GM19025 (cell line): Measurements from ENCODE around the gene SREBF2.

Experiments used
- ATAC-seq: cut with Tn5 transposase; IDR thresholded peaks from one replicate; pipeline ENCODE4 v1.9.1; 2021; ENCODE audit warnings: mild to moderate bottlenecking, low read depth, moderate library complexity; ENCODE audit not compliant: unreplicated experiment

The SREBF2 gene

DNA sequence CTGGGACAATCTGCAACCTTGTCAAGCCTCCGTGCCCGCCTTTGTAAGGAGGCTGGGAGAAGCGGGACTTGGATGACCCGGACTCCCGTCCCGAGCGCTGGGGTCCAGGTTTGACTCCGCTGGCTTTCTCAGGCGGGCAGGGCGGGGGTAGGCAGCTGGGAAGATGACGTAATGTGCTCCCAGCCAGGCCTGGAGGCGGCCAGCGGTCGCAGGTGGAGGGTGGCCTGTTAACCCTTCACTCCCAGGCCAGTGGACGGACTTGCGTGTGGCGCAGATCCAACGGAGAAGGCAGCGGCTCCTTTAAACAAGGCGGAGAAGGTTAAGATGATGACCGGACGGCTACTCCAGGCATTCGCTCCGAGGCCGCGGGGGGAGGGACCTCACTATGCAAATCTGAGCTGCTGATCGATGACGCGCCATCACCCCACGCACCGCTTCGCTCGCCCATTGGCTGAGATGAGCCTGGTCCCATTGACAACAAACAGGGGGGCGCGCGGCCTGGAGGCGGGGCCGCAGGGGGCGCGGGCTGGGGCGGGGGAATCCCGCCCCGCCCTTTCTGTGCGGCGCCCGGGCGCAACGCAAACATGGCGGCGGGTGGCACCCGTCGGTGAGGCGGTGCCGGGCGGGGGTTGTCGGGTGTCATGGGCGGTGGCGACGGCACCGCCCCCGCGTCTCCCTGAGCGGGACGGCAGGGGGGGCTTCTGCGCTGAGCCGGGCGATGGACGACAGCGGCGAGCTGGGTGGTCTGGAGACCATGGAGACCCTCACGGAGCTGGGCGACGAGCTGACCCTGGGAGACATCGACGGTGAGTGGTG is at the start of gene SREBF2:
TSS of gene SREBF2 (plus strand) at position 553 of the 816 bp plus-strand sequence. CDS start at position 719, 166 bp downstream.
- ATAC-seq, result peak; percentile 86

DNA sequence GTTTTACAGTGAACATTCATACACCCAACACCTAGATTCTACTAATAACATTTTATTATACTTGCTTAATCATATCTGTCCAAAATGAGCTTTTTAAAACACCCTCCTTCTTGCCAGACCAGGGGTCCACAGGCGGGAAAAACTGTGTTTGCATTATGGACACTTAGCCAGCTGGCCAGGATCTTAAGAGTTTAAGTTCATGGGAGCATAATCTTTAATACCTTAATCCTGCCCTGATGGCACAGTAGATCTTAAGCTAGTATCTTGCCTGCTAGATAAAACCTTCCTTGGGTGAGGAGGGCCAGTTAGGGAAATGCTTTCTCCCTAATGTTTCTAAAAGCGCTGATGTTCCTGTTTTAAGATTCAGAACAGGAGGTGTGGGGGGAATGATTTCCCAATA is 45.6 kb upstream of the SREBF2 start:
- ATAC-seq, result no peak

DNA sequence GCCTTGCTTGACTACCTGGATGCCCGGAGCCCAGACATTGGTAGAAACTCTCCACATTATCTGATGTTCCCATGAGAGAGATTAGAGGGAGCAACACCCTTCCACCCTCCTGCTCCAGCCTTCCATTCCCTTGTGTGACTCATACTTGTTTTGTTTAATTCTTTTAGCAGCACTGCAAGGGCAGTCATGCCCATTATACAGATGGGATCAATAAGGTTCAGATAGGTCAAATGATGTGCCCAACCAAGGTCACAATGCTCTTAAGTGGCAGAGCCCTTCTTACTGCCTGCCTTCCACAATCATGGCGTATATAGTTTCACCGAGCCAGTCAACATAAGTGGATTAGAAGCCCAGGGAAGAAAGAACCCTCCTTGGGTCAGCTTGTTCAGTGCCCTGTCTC is 39.0 kb upstream of the SREBF2 start:
- no peak for ATAC-seq

DNA sequence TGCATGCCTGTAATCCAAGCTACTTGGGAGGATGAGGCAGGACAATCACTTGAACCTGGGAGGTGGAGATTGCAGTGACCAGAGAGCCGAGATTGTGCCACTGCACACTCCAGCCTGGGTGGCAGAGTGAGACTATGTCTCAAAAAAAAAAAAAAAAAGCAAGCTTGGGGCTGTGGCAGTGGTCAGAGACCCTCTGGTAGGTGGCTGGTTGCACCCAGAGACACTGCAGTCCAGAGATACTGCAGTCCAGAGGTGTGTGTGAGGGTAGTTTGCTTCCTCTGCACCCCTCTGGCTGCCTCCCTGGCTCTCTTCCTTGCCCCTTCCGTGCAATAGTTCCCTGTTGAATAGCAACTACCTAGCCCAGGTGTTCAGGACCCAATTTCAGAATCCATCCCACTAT is 34.2 kb upstream of the SREBF2 start:
- ATAC-seq, result no peak

DNA sequence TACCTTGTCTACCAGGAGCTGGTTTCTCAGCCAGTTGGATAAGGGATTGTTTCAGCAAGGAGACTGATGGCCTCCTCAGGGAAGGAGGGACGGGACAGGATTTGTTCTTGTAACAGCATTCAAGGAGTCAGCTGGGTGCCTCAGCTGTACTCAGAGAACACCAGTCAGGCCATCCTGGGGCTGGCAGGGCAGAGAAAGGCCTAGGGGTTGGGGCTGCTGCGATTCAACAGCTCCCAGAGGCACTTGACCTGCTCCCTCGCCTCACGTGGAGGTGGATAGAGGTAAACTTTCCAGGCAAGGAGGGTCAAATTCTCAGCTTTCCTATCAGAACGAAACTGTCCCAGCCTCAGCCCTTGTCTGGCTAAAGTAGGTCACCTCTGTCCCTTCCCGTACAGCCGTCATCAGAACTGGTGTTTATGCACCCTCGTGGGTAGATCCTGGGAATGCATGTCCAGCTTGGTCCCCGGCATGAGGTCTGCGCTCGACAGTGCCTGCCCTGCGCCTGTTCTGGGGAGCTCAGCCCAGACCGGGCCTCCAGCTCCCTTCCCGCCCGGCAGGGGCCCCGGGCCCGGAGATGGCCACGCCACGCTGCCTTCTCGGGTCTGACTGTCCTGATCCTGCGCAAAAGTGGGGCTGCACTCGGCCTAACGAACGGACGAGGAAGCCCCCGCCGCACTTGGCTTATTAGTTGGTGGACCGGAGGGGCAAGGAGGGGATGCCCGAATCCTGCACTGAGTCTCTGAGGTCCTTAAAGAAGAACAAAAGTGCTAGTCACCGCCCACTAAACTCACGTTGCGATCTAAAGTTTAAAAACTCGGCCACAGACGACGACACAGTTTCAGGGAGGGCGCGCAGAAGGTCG is 33.2 kb upstream of the SREBF2 start:
- ATAC-seq, result peak; percentile 25

DNA sequence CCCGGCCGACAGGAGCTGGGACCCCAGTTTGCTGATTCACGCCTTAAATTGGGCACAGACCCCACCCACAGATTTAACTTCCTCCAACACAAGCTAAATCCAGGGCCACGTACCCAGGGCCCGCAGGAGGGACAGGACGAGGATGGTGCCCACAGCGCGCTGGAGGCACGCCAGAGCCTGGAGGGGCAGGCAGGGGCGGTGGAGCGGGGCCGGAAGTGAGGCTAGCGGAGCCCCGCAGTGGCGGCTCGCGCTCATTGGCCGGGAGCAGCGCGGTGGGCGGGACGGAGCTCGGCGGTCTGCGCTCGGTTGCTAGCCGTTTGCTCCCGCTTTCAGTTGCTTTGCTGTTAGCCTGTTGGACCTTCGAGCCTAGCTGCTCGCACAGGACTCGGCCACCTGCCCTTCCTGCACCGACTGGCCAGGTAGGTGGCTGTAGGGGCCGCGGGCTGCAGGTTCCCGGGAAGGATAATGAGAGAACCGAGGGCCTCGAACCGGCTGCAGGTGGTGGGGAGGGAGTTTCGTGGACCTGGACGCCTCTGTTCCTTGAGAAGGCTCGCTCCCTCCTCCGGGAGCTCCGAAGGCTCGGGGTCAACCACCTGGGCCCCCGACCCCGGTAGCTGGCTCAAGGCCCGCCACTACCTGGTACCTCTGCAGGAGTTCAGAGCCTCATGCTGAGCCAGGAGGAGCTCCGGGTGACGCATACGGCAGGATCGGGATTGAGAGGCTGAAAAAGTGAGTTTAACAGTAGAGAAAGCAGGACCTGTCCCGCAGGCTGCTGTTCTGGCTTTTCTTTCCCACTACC is 32.4 kb upstream of the SREBF2 start, which contains the start of gene CCDC134:
TSS of gene CCDC134 (plus strand) at position 332 of the 799 bp plus-strand sequence. CDS start 8,212 bp downstream, outside the sequence.
- peak; percentile 88 for ATAC-seq

DNA sequence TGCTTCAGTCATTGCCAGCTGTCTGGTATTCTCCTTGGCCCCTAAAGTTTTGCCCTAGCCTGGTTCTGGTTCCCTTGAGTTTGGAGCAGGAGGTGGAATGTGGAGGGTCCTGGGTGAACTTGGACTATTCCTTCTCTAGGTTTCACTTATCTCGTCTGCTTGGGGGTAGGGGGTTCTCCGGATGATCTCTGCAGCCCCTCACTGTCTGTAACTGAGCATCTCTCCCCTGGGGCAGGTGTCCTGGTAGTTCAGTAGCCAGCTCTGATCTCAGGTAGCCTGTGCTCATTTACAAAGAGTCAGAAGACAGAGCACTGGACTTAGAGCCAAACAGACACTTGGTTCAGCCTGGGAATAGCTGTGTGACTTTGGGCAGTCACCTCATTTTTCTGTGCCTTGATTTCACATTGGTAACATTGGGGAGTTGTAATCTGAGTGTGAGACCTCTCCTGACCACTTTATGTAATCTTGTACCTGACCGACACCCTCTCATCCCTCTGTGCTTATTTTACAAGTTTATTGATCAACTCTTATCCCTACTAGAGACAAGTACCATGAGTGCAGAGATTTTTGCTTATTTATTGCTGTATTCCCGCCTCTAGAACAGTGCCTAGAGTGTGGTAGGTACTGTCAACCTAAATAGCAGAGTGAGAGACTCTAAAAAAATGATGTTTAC is 31.6 kb upstream of the SREBF2 start:
- no peak for ATAC-seq

DNA sequence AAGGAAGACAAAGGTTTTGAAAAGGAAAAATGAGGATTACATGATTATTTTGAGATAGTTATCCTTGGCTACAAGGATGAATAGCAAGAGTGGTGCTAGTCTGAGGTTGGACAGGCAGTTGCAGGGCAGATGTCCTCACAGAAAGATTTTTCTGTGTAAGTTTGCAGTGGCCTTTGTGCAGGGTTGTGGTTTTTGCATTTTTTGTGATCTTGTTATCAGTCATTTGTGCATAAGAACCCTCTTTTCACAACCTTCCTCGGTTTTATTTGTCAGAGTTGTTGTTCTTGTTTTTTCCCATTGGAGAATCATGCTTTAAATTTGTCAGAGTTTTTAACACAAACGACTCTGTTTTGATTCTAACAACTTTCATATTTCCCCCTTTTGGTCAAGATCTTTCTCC is 31.0 kb upstream of the SREBF2 start:
- ATAC-seq, result no peak

DNA sequence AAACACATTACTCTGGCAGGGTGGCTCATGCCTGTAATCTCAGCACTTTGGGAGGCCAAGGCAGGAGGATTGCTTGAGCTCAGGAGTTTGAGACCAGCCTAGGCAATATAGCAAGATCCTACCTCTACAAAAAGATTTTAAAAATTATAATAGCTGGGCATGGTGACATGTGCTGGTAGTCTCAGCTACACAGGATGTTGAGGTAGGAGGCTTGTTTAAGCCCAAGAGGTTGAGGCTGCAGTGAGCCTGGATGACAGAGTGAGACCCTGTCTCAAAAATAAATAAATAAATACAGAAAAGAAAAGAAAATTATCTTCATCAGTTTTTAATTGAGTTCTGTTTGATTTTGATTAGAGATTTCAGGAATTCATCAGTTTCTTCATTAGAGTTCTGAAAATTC is 27.3 kb upstream of the SREBF2 start:
- no peak for ATAC-seq

DNA sequence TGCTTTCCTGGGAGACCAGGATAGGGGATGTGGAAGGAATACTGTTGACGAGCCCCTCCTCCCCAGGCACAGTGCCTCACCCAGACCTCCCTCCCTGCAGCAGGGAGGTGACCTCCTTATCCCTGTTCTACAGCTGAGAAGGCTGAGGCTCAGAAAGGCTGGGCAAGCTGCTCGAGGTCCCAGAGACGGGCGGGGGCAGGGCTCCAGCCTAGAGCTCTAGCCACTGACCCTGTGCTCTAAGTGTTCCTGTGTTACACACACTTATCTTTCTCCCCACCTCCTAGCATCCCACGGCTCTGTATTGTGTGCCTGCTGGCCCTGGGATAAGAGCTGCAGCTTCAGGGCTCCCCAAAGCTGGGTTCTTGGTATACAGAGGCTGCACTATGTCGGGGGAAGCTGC is 24.5 kb upstream of the SREBF2 start:
- ATAC-seq, result no peak

DNA sequence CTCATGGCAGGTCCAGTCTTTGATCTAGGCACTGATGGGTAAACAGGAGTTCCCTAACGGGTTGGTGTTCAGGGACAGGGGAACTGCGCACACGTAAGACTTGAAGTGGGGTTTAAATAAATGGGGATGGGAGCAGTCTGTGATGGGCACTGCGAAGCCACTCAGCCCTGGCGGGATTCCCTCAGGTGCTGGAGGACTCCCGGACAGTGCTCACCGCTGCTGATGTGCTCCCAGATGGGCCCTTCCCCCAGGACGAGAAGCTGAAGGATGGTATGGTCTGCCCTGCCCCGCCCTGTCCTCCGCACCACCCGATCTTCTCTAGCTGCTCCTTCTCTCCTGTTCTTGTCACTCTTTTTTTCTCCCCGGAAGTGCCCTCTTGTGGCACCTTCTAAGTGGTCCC is 22.9 kb upstream of the SREBF2 start:
- ATAC-seq, result no peak

DNA sequence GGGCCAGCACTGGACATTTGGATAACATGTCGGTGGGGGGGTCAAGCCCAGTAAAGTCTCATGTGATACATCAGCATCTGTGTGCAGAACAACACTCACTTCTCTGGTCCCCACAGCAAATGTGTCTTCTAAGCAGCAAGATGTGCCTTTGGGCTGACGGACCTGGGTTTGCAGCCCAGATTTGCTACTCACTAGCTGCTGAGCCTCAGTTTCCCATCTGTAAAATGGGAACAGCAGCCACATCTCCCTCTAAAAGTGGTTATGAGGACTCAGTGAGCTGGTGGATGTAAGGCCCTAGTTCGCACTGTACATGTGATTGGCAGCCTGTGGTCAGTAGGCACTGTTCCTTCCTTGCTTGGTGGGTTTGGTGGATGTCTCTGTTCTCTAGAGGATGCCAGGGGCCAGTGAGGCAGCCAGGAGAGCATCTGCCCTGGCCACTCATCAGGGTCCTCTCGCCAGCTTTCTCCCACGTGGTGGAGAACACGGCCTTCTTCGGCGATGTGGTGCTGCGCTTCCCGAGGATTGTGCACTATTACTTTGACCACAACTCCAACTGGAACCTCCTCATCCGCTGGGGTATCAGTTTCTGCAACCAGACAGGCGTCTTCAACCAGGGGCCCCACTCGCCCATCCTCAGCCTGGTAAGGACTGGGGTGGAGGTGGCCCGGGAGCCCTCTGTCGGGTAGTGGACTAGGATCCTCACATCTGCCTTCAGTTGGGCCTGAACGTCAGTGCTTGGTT is 19.9 kb upstream of the SREBF2 start:
- no peak for ATAC-seq

DNA sequence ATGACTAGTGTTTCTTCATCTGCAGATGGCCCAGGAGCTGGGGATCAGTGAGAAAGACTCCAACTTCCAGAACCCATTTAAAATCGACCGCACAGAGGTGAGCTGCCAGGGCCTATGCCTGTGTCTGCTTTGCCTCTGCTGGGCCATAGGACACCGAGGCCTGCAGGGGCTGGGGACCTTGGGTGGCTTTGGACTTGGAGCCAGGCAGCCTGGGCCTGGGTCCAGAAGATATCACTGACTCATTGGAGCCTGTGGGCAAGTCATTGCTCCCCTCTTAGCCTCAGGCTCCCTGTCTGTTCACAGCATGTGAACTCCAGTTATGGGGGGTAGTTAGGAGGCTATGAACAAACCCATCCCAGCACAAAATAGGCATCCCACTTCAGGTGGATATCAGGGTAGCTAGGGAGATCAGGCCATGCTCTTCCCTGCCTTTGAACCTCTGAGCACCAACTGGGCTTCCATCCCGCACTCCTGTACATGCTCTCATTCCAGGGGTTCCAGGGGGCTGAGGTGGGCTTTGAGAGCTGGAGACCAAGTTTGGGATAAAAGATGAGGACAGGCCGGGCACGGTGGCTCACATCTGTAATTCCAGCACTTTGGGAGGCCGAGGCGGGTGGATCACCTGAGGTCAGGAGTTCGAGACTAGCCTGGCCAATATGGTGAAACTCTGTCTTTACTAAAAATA is 19.0 kb upstream of the SREBF2 start:
- ATAC-seq, result no peak

DNA sequence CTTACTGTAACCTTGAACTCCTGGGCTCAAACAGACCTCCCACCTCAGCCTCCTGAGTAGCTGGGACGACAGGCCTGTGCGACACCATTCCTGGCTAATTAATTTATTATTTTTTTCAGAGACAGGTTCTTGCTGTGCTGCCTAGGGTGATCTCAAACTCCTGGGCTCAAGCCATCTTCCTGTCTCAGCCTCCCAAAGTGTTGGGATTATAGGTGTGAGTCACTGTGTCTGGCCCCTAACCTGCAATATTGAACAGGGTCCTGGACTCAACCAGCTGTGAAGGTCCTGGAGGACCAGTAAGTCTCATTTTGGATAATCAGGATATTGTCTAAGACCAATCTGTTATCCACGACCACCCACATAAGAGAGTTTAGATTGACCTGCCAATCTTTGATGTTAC is 17.2 kb upstream of the SREBF2 start:
- no peak for ATAC-seq

DNA sequence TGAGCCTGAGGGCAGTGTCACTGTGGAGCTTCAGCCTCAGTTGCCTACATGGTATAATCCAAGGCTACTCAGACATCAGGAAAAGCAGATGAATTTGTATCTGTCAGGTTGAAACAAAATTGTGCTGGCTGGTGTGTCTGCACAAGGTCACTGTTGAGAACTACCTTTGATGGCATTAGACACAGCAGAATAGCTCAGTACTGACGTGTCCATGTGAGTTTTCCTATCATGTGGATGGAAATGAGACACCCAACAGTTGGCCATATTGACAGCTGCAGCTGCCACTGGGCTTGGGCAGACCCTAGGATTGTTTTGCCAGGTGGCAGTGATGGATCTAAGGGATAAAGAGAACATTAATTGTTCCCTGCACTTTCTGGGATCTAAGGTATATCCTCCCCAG is 16.7 kb upstream of the SREBF2 start:
- ATAC-seq, result no peak

DNA sequence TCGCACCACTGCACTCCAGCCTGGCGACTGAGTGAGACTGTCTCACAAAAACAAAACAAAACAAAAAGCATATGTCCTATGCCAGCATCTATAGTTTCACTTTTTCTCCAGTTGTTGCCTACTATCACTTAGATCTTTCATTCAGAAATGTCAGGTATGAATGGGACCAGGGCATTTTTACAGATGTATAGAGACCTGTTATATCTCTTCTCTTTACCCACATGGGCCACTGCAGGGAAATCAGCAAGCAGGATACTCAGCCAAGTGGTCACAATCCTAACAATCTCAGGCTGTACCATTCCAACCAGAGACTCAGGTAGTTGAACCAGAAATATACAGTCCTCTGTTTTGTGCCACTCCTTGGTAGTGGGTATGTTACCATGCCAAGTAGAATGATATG is 16.0 kb upstream of the SREBF2 start:
- ATAC-seq, result no peak

DNA sequence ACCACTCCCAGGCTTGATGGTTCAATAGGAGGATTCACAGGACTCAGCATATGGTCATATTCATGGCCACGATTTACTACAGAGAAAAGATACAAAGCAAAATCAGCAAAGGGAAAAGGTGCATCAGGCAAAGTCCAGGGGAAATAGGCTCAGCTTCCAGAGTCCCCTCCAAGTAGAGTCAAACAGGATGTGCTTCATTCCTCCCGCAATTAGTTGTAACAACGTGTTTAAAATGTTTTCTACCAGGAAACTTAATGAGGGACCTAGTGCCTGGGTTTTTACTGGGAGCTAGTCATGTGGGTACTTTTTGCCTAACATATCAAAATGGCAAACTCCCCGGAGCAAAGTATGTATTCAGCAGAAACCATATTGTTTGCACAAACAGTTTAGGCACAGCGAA is 14.9 kb upstream of the SREBF2 start:
- ATAC-seq, result no peak

DNA sequence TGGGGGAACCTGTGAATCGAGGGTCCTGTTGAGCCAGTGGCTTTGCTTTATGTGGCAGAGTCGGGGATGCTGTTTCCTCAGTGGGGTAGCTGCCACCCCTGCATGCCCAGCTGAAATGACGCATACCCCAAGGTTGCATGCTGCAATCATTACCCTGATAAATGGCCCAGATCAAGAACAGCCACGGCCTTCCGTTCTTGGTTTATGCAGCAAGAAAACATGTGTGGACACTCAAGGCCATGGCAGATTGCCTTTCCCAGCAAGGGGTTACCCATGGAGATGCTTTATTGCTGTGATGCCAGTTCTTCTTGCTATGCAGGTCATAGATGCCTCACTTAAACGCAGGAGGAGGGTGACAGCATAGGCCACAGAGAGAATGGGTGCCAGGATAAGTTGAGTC is 14.3 kb upstream of the SREBF2 start:
- ATAC-seq, result no peak

DNA sequence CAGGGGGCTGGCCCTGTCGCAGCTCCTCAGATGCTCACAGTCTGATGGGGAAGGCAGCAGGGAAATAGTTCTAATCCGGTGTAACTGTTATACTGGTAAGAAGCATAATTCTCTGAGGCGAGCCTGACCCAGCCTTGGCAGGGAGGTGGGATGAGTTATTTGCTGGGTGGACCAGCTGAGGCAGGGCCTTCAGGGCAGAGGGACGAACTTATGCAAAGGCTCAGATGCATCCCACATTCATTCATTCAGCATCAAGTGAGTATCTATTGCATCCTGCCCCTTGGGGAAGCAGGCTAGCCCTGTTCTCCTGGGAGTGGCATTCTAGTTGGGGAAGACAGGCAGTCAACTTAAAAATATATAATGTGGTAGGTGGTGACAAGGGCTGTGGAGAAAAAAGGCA is 13.6 kb upstream of the SREBF2 start:
- ATAC-seq, result no peak
